Prostate gland (tissue), 2 donors: ENCODE measurements around the gene ACVR2A. TPM values are rescaled to one million over a fixed set of nuclear protein-coding genes. Genes with fewer than 3 reads are reported as not detected.

Experiments
- DNase-seq: peaks from one replicate; pipeline ENCODE4 v3.0.0-alpha.2; 2019; ENCODE audit warnings: low spot score
- H3K27ac ChIP-seq, 2 donors: fragments of 200-600 bp; sonication (generic); 2 replicates each; pipeline ENCODE4 v1.5.1; 2017 to 2019
- H3K27me3 ChIP-seq: fragments of 200-600 bp; sonication (generic); replicated peaks from 2 replicates; pipeline ENCODE4 v1.5.1; 2019; ENCODE audit not compliant: insufficient read depth
- H3K36me3 ChIP-seq, 2 donors: fragments of 200-600 bp; sonication (generic); 1 replicate in 1 of 2; 2 replicates in 1 of 2; pipeline versions ENCODE4 v1.5.1 to v1.8.1; 2017 to 2019
- H3K4me1 ChIP-seq: fragments of 200-600 bp; sonication (generic); replicated peaks from 2 replicates; pipeline ENCODE4 v1.5.1; 2019
- H3K4me3 ChIP-seq, 2 donors: fragments of 200-600 bp; sonication (generic); 2 replicates each; pipeline ENCODE4 v1.5.1; 2017 to 2019
- H3K9me3 ChIP-seq: fragments of 200-600 bp; sonication (generic); 2 replicates; pipeline ENCODE4 v1.5.1; 2017
- CTCF ChIP-seq, 4 experiments: fragments of 200-600 bp in 2 of 4; fragments of 450-650 bp in 2 of 4; sonication (generic) in 2 of 4; IDR thresholded peaks; 1 replicate in 3 of 4; 2 replicates in 1 of 4; pipeline ENCODE4 v1.5.1; 2016 to 2019; ENCODE audit warnings: antibody characterized with exemption in 4 of 4, mild to moderate bottlenecking in 2 of 4, moderate library complexity in 2 of 4
- POLR2A ChIP-seq: fragments of 450-650 bp; IDR thresholded peaks from one replicate; pipeline ENCODE4 v1.6.1; 2016; ENCODE audit warnings: antibody characterized with exemption, mild to moderate bottlenecking
- POLR2AphosphoS5 ChIP-seq: sonication (generic); formaldehyde crosslinking; IDR thresholded peaks from one replicate; pipeline ENCODE4 v1.6.1; 2017; ENCODE audit warnings: antibody characterized with exemption
- WGBS: methylation state at CpG from one replicate; pipeline ENCODE4 v1.1.5; 2018; 5-methylcytosine and 5-hydroxymethylcytosine counted together
- intact Hi-C: fragments of 100-400 bp; cut with DNase I; formaldehyde crosslinking; loops from one replicate; pipeline ENCODE4 v1.14.2; 2022
- total RNA-seq, 2 donors: library from RNA; depleted of rRNA; stranded (reverse); fragments of >200 nt; gene quantifications; one replicate each; pipeline ENCODE4 v1.1.0, GENCODE V29; 2016

The ACVR2A gene
- total RNA-seq, 2 donors from 2014 or later = 18.3 to 25.8 TPM

- TF ChIP-seq CTCF (IDR thresholded peaks at IDR 0.05) (no peak), POLR2AphosphoS5 (no peak)
- Histone ChIP-seq H3K9me3 (no peaks in the 10 kb centered on the region), H3K4me1 (no peaks in the 10 kb centered on the region), H3K27me3 (no peaks in the 10 kb centered on the region), H3K4me3 (no peak overlapping the region), H3K27ac (no peak overlapping the region), H3K36me3 (no peaks in the 10 kb centered on the region)
- intact Hi-C loops = no loop called here
- DNase-seq = no peak
These were observed 28.1 kb downstream of the ACVR2A start for GRCh38 chr2:147872967-147873366.

GRCh38 chr2:147873859-147874483, 29.1 kb downstream of the ACVR2A start:
- 90% methylated on average over 1 of the region's 1 CpG for WGBS
- Histone ChIP-seq H3K27me3 (no peaks in the 10 kb centered on the region), H3K4me1 (no peaks in the 10 kb centered on the region), H3K4me3 (no peak overlapping the region), H3K36me3 (no peaks in the 10 kb centered on the region), H3K27ac (no peak overlapping the region), H3K9me3 (no peaks in the 10 kb centered on the region)
- intact Hi-C loops = no loop called here
- no peak for TF ChIP-seq CTCF (IDR thresholded peaks at IDR 0.05)
- no peak for TF ChIP-seq POLR2A
- TF ChIP-seq POLR2AphosphoS5 = no peak
- no peak for DNase-seq

- Histone ChIP-seq H3K4me1 (no peaks in the 10 kb centered on the region), H3K27me3 (no peaks in the 10 kb centered on the region), H3K36me3 (no peaks in the 10 kb centered on the region), H3K9me3 (no peaks in the 10 kb centered on the region), H3K4me3 (no peak overlapping the region), H3K27ac (no peak overlapping the region)
- no peak for TF ChIP-seq CTCF (IDR thresholded peaks at IDR 0.05)
- TF ChIP-seq POLR2AphosphoS5 = no peak
- TF ChIP-seq POLR2A = no peak
- no peak for DNase-seq
- intact Hi-C loops = no loop called here
These were observed 35.0 kb downstream of the ACVR2A start for GRCh38 chr2:147879846-147880245.

GRCh38 chr2:147882631-147883030, 37.8 kb downstream of the ACVR2A start:
- Histone ChIP-seq H3K4me1 (no peaks in the 10 kb centered on the region), H3K27ac (no peak overlapping the region), H3K27me3 (no peaks in the 10 kb centered on the region), H3K9me3 (no peaks in the 10 kb centered on the region), H3K4me3 (no peak overlapping the region), H3K36me3 (no peaks in the 10 kb centered on the region)
- no peak for DNase-seq
- TF ChIP-seq POLR2AphosphoS5 (no peak), POLR2A (no peak), CTCF (IDR thresholded peaks at IDR 0.05) (no peak)
- intact Hi-C loops = no loop called here

GRCh38 chr2:147884830-147885229, 40.0 kb downstream of the ACVR2A start:
- no peaks in the 10 kb centered on the region for H3K36me3 ChIP-seq
- H3K27me3 ChIP-seq = no peaks in the 10 kb centered on the region
- H3K4me3 ChIP-seq = no peak overlapping the region
- no peak overlapping the region for H3K27ac ChIP-seq
- TF ChIP-seq POLR2AphosphoS5 = no peak
- no peak for TF ChIP-seq POLR2A
- no peak for TF ChIP-seq CTCF (IDR thresholded peaks at IDR 0.05)
- intact Hi-C loops = no loop called here
- H3K4me1 ChIP-seq = no peaks in the 10 kb centered on the region
- H3K9me3 ChIP-seq = no peaks in the 10 kb centered on the region
- no peak for DNase-seq
